NCI-H526 treated with DMSO at 0.1 percent for 48 hours (cell line): ENCODE data around the gene SLC22A3.
"Not testable (repeated sequence)": the region's sequence is repeated elsewhere in the genome, so short reads cannot be mapped to it uniquely, and the experiment has no call there.

Source experiments
- DNase-seq: peaks from one replicate; lab custom pipeline; 2025; lab: John Stamatoyannopoulos, UW

SLC22A3 gene

GRCh38 chr6:160374836-160375560 is 26.8 kb downstream of the SLC22A3 start:
- DNase-seq = no peak

DNA sequence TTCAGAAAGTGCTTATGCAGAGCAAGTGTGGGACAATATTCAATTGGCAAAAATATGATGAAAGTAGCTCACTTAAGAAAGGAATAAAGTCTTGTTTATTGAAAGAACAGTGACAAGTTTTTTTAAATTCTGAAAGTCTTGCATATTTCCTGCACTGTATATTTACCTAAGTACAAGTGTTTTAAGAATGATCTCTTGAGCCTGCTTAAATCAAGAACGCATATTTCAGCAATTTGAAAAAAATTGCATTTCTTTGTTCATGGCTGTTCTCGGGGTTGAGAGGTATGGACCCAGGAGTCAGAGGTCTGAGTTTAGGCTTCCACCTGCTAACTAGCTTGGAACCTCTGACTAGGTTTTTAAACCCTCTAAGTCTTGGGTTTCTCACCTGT is 27.4 kb downstream of the SLC22A3 start:
- DNase-seq = no peak

- no peak for DNase-seq
Observed at GRCh38 chr6:160376445-160376844, 28.3 kb downstream of the SLC22A3 start.

DNA sequence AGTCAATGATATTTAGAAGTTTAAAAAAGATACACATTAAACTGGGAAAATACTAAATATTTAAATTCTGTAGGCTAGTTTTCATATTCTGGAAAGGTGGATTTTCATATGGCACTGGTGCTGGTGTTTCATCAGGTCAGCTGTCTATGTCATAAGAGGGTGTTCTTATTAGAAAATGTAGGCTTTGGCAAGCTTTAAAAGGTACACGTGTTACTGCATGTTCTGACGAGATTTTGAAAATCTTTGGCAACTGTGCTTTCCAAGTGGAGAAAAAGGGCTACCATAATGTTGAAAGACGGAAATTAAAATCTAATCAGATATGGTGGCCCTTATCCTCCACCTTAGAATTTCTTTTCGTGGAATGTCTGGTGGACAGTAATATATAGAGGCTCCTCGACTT is 30.0 kb downstream of the SLC22A3 start:
- DNase-seq = no peak

GRCh38 chr6:160378882-160379281 is 30.7 kb downstream of the SLC22A3 start:
- no peak for DNase-seq

- DNase-seq = no peak
Observed at GRCh38 chr6:160379466-160379865, 31.3 kb downstream of the SLC22A3 start.

DNA sequence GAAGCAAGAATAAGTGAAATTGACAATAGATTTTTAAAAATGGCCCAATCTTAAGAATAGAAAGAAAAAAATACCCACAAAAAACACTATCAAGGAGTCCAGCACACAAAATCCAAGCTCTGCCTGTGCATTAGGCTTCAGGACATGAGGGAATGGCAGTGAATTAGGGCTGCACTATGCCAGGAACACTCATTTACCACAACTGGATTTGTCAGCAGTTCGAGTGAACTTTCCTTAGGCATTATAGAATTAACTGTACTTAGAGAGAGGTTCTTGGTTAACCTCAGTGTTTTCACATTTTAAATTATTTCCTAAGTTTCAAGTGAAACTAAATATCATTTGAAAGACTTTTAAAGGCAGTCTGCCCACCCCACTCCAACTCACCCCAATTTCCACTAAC is 34.8 kb downstream of the SLC22A3 start:
- no peak for DNase-seq

GRCh38 chr6:160386869-160387530 is 38.8 kb downstream of the SLC22A3 start:
- no peak for DNase-seq

DNA sequence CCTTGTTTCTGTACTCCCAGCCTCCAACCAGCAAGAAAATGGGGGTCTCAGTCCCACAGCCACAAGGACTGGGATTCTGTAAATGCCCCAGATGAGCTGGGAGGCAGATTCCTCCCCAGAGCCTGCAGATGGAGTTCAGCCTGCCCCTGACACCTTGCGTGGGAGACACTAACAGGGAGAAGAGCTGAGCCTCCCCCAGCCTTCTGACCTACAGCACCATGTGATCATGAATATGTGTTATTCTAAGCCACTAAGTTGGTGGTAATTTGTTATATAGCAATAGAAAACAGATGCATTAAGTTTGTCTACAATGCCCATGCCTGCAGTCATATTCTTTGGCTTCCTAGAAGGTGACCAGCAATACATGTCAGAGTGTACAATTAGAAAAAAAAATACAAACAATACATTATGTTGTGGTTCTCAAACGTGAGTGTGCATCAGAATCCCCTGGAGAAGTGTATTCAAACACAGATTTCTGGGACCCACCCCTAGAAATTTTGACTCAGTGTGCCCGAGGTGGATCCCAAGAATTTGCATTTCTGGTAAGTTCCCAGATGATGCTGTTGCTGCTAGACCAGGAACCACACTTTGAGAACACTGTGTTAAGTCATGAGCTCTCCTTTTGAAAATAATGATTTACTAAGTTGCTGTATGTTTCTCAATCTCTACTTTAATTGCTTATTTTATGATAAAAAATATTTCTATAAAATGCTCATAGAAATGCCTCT is 39.9 kb downstream of the SLC22A3 start:
- no peak for DNase-seq

GRCh38 chr6:160388922-160389321 is 40.7 kb downstream of the SLC22A3 start:
- DNase-seq = no peak

DNA sequence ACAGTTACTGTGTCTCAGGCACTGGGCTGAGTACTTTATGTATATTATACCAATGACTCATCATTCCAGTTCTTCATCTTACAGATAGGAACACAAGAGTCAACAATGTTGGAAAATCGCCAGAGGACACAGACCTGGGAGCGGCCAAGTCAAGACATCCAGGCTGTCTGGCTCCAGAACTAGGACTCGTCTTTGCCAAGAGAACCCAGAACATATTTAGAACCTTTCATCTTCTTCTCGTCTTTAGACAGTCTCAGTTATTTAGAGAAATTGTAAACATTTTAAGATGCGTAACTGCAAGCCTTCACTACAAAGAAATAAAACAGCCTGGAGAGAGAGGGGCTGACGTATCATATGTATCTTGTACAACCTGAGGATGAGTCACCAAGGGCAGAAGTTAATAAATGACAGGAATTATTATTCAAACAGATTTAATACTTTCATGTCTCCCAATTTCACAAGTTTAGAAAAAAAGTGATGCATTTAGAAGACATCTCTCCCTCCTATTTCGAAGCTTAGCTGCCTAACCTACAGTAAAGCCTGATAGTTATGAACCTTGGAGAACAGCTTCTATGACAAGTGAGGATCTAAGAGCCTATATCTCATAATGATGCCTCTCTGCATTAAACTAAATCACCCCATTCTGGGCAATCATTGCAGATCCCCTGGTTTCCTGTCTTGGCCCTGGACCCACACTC is 43.4 kb downstream of the SLC22A3 start:
- DNase-seq = no peak

DNA sequence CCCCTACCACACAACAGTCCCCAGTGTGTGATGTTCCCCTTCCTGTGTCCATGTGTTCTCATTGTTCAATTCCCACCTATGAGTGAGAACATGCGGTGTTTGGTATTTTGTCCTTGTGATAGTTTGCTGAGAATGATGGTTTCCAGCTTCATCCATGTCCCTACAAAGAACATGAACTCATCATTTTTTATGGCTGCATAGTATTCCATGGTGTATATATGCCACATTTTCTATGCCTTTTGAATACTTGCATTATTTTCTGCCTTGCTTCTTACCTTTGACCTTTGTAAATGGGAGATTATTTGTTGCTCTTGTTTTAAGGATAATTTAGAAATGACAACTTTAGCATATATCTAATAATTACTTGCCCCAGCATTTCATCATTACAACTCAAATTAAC is 45.3 kb downstream of the SLC22A3 start:
- DNase-seq = not testable (repeated sequence)

- DNase-seq = no peak
Observed at GRCh38 chr6:160393891-160394653, 45.9 kb downstream of the SLC22A3 start.

DNA sequence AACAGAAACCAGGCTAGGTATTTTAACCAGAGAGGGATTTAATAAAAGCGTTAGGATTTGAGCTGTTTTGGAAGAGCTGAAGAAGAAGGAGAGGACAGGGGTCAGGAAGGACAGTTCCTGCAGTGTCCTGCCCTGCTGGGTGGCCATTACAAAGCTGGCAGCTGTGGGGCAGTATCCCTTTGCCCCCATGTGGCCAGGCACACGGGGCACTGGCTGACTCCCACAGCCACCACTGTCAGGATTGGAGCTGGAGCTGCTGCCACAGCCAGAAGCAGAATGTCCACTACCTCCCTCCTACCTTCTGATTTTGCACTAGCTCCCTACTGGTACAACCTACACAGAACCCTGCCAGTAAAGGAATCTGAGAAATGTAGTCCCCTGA is 46.5 kb downstream of the SLC22A3 start:
- DNase-seq = no peak

GRCh38 chr6:160395187-160395586 is 47.0 kb downstream of the SLC22A3 start:
- no peak for DNase-seq

DNA sequence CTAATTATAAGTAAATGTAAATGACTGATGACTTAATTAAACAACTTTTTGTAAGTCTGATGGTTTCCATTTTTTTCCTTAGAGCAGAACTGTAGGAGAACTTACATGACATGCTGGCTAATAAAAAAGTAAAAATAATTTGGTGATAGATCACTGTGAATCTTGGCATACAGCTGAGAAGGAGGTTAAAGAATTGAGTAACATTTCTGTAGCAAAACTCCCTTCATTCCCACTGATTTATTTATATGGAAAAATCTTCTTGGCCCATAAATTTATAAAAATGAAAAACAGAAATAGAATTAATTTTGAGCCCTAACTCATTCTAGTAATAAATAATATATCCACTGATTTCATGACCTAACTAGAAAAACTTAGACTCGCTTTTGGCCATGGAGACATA is 48.1 kb downstream of the SLC22A3 start:
- no peak for DNase-seq

GRCh38 chr6:160398674-160399271 is 50.6 kb downstream of the SLC22A3 start:
- no peak for DNase-seq

DNA sequence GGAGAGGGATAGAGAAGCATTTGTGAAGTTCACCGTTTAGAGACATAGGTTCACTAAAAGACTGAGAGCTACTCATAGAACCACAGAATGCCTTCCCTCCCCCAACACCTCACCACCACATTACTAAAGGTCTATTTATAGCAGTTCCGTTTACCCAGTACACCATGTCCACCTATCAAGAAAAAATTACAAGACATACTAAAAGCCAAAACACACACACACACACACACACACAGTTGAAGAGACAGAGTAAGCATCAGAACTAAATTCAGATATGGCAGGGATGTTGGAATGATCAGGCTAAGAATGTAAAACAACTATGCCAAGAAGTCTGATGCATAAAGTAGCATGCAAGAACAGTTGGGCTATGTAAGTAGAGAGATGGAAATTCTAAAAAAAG is 52.3 kb downstream of the SLC22A3 start:
- DNase-seq = no peak

DNA sequence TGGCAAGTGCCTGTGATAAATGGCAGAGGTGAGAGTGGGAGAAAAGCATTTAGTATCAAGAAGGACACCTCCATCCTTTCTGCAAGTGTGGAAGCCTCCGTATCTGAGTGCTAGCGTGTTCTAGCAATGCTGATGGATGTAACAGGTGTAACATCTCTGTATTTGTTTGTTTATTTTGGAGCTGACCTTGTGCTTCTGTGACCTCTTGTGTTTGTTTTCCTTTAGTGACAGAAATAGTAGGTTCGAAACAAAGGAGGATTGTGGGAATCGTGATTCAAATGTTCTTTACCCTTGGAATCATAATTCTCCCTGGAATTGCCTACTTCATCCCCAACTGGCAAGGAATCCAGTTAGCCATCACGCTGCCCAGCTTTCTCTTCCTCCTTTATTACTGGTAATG is 60.4 kb downstream of the SLC22A3 start:
- no peak for DNase-seq

GRCh38 chr6:160412993-160413392 is 64.8 kb downstream of the SLC22A3 start:
- DNase-seq = no peak

GRCh38 chr6:160417146-160417545 is 69.0 kb downstream of the SLC22A3 start:
- no peak for DNase-seq
